HepG2 (cell line): ENCODE data around the gene NR2F1. TPM values are rescaled to one million over a fixed set of nuclear protein-coding genes. Genes with fewer than 3 reads are reported as not detected.

Source experiments
- ELK4 ChIP-seq: sonication (generic); formaldehyde crosslinking; IDR thresholded peaks from 2 replicates; pipeline ENCODE4 v1.9.0; 2021; ENCODE audit warnings: missing genetic modification reagents, borderline replicate concordance
- FIP1L1 ChIP-seq: fragments of 200-400 bp; formaldehyde crosslinking; IDR thresholded peaks from 2 replicates; pipeline ENCODE4 v1.6.1; 2018; ENCODE audit warnings: low read depth, mild to moderate bottlenecking, low read length, moderate library complexity, borderline replicate concordance; ENCODE audit not compliant: insufficient read depth
- FOXO4 ChIP-seq: sonication (generic); formaldehyde crosslinking; conservative IDR thresholded peaks from 2 replicates; pipeline ENCODE4 v1.8.1; 2023; ENCODE audit warnings: missing genetic modification reagents
- HNRNPL ChIP-seq: fragments of 200-400 bp; formaldehyde crosslinking; IDR thresholded peaks from 2 replicates; pipeline ENCODE4 v1.6.1; 2017; ENCODE audit warnings: mild to moderate bottlenecking, low read depth, low read length
- IKZF5 ChIP-seq: IDR thresholded peaks from 2 replicates; pipeline ENCODE4 v1.6.1; 2018; ENCODE audit warnings: missing genetic modification reagents, mild to moderate bottlenecking, missing compliant biosample characterization
- NFAT5 ChIP-seq: sonication (generic); formaldehyde crosslinking; IDR thresholded peaks from 2 replicates; pipeline ENCODE4 v1.4.0; 2020; ENCODE audit warnings: missing genetic modification reagents
- PITX1 ChIP-seq: sonication (generic); formaldehyde crosslinking; IDR thresholded peaks from 2 replicates; pipeline ENCODE4 v1.5.1; 2020; ENCODE audit warnings: mild to moderate bottlenecking, missing genetic modification reagents
- ZBTB33 ChIP-seq: sonication (generic); formaldehyde crosslinking; IDR thresholded peaks from 2 replicates; pipeline ENCODE4 v1.4.0; 2020; ENCODE audit warnings: missing genetic modification reagents
- ZBTB8A ChIP-seq: sonication (generic); formaldehyde crosslinking; IDR thresholded peaks from 2 replicates; pipeline ENCODE4 v1.4.0; 2020; ENCODE audit warnings: mild to moderate bottlenecking, low read depth, missing genetic modification reagents, borderline replicate concordance
- ZNF441 ChIP-seq: sonication (generic); formaldehyde crosslinking; IDR thresholded peaks from 2 replicates; pipeline ENCODE4 v1.7.0; 2021; ENCODE audit warnings: missing genetic modification reagents, borderline replicate concordance
- ZNF557 ChIP-seq: sonication (generic); formaldehyde crosslinking; IDR thresholded peaks from 2 replicates; pipeline ENCODE4 v1.4.0; 2020; ENCODE audit warnings: missing genetic modification reagents
- ZNF660 ChIP-seq: sonication (generic); formaldehyde crosslinking; IDR thresholded peaks from 2 replicates; pipeline ENCODE4 v1.5.1; 2020; ENCODE audit warnings: mild to moderate bottlenecking, low read depth, missing genetic modification reagents, borderline replicate concordance
- ZNF775 ChIP-seq: sonication (generic); formaldehyde crosslinking; IDR thresholded peaks from 2 replicates; pipeline ENCODE4 v1.4.0; 2020; ENCODE audit warnings: missing genetic modification reagents, mild to moderate bottlenecking, moderate library complexity, borderline replicate concordance
- polyA plus RNA-seq, 8 experiments: library from polyadenylated mRNA; depleted of rRNA in 3 of 8; stranded (reverse) in 7 of 8; unstranded in 1 of 8; fragments of >200 nt; fragmentation: Illumina TruSeq in 4 of 8; extraction: Trizol in 4 of 8; gene quantifications; 2 replicates each; pipeline versions ENCODE4 v1.2.1 to v1.2.3, GENCODE V29; 2011 to 2016; ENCODE audit warnings: low read depth in 4 of 8, missing spikeins in 1 of 8, mixed read lengths in 1 of 8; ENCODE audit not compliant: insufficient read depth in 1 of 8
- total RNA-seq, 5 experiments: library from RNA; depleted of rRNA; stranded (reverse); fragments of >200 nt; fragmentation: Illumina TruSeq; extraction: Trizol; gene quantifications; 2 replicates each; pipeline ENCODE4 v1.2.3, GENCODE V29; 2016; ENCODE audit warnings: low read depth in 1 of 5

Gene NR2F1
- total and polyA plus RNA-seq, 2 of the 13 experiments (the other 11 are each of a cell fraction or from before 2014, with no cell fraction given): 17.1 to 59.7 TPM

GRCh38 chr5:93580063-93580926, 2.7 kb upstream of the NR2F1 start (continued):
- TF ChIP-seq ZNF441 (CRISPR knock-in tag): no peak
- TF ChIP-seq NFAT5 (CRISPR knock-in tag): no peak
- TF ChIP-seq HNRNPL: no peak
- no peak for TF ChIP-seq FOXO4 (CRISPR knock-in tag)
- TF ChIP-seq PITX1 (CRISPR knock-in tag): peak; percentile 75
- TF ChIP-seq IKZF5 (CRISPR knock-in tag): 0 out of 2 replicates have a peak, but pooled peaks have one; percentile 9
- no peak for TF ChIP-seq ZNF660
- no peak for TF ChIP-seq ZNF557 (CRISPR knock-in tag)
- no peak for TF ChIP-seq ELK4 (CRISPR knock-in tag)
- TF ChIP-seq FIP1L1: no peak
- no peak for TF ChIP-seq ZBTB33 (CRISPR knock-in tag)
- TF ChIP-seq ZNF775 (CRISPR knock-in tag): no peak
- TF ChIP-seq ZBTB8A: no peak
